ENCODE data around the gene SETD1B.

- TF ChIP-seq EZH2phosphoT487 (IDR thresholded peaks at IDR 0.05; ENCODE audit: insufficient read depth, low read depth) (no peak), EZH2 (IDR thresholded peaks at IDR 0.05; ENCODE audit: insufficient read depth, poor library complexity, severe bottlenecking) (no peak)
Observed at GRCh38 chr12:121787063-121788025, 16.5 kb upstream of the SETD1B start.

Measured in GM23248 (cell line).